Glutamatergic neuron (in vitro differentiated cells): Measurements from ENCODE around the gene RAE1. TPM values are rescaled to one million over a fixed set of nuclear protein-coding genes. Genes with fewer than 3 reads are reported as not detected.

Source experiments
- DNase-seq: peaks from one replicate; pipeline ENCODE4 v3.0.0; 2022
- H3K27ac Mint-ChIP-seq: one replicate; pipeline ENCODE4 v1.8.0; 2020; ENCODE audit warnings: mild to moderate bottlenecking, mixed read lengths, inconsistent platforms; ENCODE audit not compliant: unreplicated experiment
- H3K27me3 Mint-ChIP-seq: one replicate; pipeline ENCODE4 v1.8.0; 2020; ENCODE audit warnings: mild to moderate bottlenecking, moderate library complexity, mixed read lengths, inconsistent platforms; ENCODE audit not compliant: unreplicated experiment
- H3K36me3 Mint-ChIP-seq: one replicate; pipeline ENCODE4 v1.8.0; 2020; ENCODE audit warnings: mild to moderate bottlenecking, mixed read lengths, inconsistent platforms; ENCODE audit not compliant: unreplicated experiment
- H3K4me1 Mint-ChIP-seq: one replicate; pipeline ENCODE4 v1.8.0; 2020; ENCODE audit warnings: mild to moderate bottlenecking, low read depth, mixed read lengths, inconsistent platforms; ENCODE audit not compliant: unreplicated experiment
- H3K4me3 Mint-ChIP-seq: one replicate; pipeline ENCODE4 v1.8.0; 2020; ENCODE audit warnings: mild to moderate bottlenecking, mixed read lengths, inconsistent platforms; ENCODE audit not compliant: unreplicated experiment
- H3K9me3 Mint-ChIP-seq: one replicate; pipeline ENCODE4 v1.8.0; 2020; ENCODE audit warnings: mild to moderate bottlenecking, moderate library complexity, mixed read lengths, inconsistent platforms; ENCODE audit not compliant: unreplicated experiment
- CTCF ChIP-seq: fragments of 200-600 bp; sonication (generic); IDR thresholded peaks from one replicate; pipeline ENCODE4 v1.5.0; 2021; ENCODE audit not compliant: partially characterized antibody, unreplicated experiment
- total RNA-seq: library from RNA; stranded (reverse); fragmentation: NEBNext Ultra II Directional; extraction: Animal tissue kit (Norgen Biotek cat#: 25700); gene quantifications from one replicate; pipeline ENCODE4 v1.2.1, GENCODE V29; 2021; ENCODE audit not compliant: unreplicated experiment

RAE1 gene
- total RNA-seq, 1 donor from 2014 or later: 28.3 TPM

- no peak for DNase-seq
These were observed 28.2 kb downstream of the RAE1 start for GRCh38 chr20:57379263-57379647.

GRCh38 chr20:57380081-57380750 is 29.2 kb downstream of the RAE1 start:
- H3K9me3 Mint-ChIP-seq: no peaks in the 10 kb centered on the region
- no peak overlapping the region for H3K27ac Mint-ChIP-seq
- H3K36me3 Mint-ChIP-seq: no peaks in the 10 kb centered on the region
- DNase-seq: no peak
- H3K4me3 Mint-ChIP-seq: no peak overlapping the region
- H3K4me1 Mint-ChIP-seq: no peaks in the 10 kb centered on the region
- H3K27me3 Mint-ChIP-seq: peaks cover 2% of the 10 kb centered on the region
- TF ChIP-seq CTCF: no peak

More at GRCh38 chr20:57379263-57379647, 28.2 kb downstream of the RAE1 start:
- no peaks in the 10 kb centered on the region for H3K9me3 Mint-ChIP-seq
- H3K36me3 Mint-ChIP-seq: no peaks in the 10 kb centered on the region
- H3K4me3 Mint-ChIP-seq: no peak overlapping the region
- no peak for TF ChIP-seq CTCF
- H3K4me1 Mint-ChIP-seq: no peaks in the 10 kb centered on the region
- H3K27ac Mint-ChIP-seq: peak overlapping the region; percentile 1
- peaks cover 2% of the 10 kb centered on the region for H3K27me3 Mint-ChIP-seq

GRCh38 chr20:57381596-57382503 is 30.8 kb downstream of the RAE1 start:
- TF ChIP-seq CTCF: peak; percentile 87
- H3K36me3 Mint-ChIP-seq: no peaks in the 10 kb centered on the region
- no peaks in the 10 kb centered on the region for H3K4me1 Mint-ChIP-seq
- peak; percentile 93 for DNase-seq
- H3K27ac Mint-ChIP-seq: no peak overlapping the region
- peaks cover 2% of the 10 kb centered on the region for H3K27me3 Mint-ChIP-seq
- H3K9me3 Mint-ChIP-seq: no peaks in the 10 kb centered on the region
- no peak overlapping the region for H3K4me3 Mint-ChIP-seq

GRCh38 chr20:57382516-57382915 is 31.5 kb downstream of the RAE1 start:
- peaks cover 2% of the 10 kb centered on the region for H3K27me3 Mint-ChIP-seq
- no peaks in the 10 kb centered on the region for H3K4me1 Mint-ChIP-seq
- no peak overlapping the region for H3K4me3 Mint-ChIP-seq
- no peak overlapping the region for H3K27ac Mint-ChIP-seq
- H3K36me3 Mint-ChIP-seq: no peaks in the 10 kb centered on the region
- DNase-seq: no peak
- TF ChIP-seq CTCF: no peak
- no peaks in the 10 kb centered on the region for H3K9me3 Mint-ChIP-seq
